CD4-positive, alpha-beta memory T cell (primary cell): ENCODE results near the gene MRGPRG. TPM values are rescaled to one million over a fixed set of nuclear protein-coding genes. Genes with fewer than 3 reads are reported as not detected.
"Not testable (repeated sequence)": the region's sequence is repeated elsewhere in the genome, so short reads cannot be mapped to it uniquely, and the experiment has no call there.

Experiments used
- CTCF ChIA-PET: fragments of 350-600 bp; sonication (Branson Sonifier 250); formaldehyde crosslinking; loops from one replicate; lab custom pipeline; 2021; ENCODE audit warnings: inconsistent platforms; ENCODE audit not compliant: partially characterized antibody; lab: Charles Lee
- POLR2A ChIA-PET: fragments of 350-600 bp; sonication (Branson Sonifier 250); formaldehyde crosslinking; loops from one replicate; lab custom pipeline; 2021; ENCODE audit not compliant: partially characterized antibody; lab: Charles Lee
- DNase-seq, 5 donors: peaks; one replicate each; pipeline versions ENCODE4 v3.0.0 to v3.0.0-alpha.2; 2020 to 2022; ENCODE audit warnings: mixed read lengths in 1 of 5
- H3K27ac ChIP-seq: one replicate; pipeline ENCODE4 v1.7.0; 2013; ENCODE audit warnings: low read depth, low read length
- H3K27me3 ChIP-seq: 2 replicates; pipeline ENCODE4 v1.7.0; 2013; ENCODE audit warnings: mild to moderate bottlenecking, low read length, moderate library complexity; ENCODE audit not compliant: insufficient read depth
- H3K36me3 ChIP-seq: 2 replicates; pipeline ENCODE4 v1.7.0; 2013; ENCODE audit warnings: mild to moderate bottlenecking, low read length, moderate library complexity; ENCODE audit not compliant: insufficient read depth
- H3K4me1 ChIP-seq: 2 replicates; pipeline ENCODE4 v1.7.0; 2013; ENCODE audit warnings: mild to moderate bottlenecking, low read length, moderate library complexity; ENCODE audit not compliant: insufficient read depth
- H3K4me3 ChIP-seq, 2 donors: one replicate each; pipeline ENCODE4 v1.7.0; 2013; ENCODE audit warnings: low read length in 2 of 2, mild to moderate bottlenecking in 1 of 2
- H3K9me3 ChIP-seq, 2 donors: one replicate each; pipeline ENCODE4 v1.7.0; 2013; ENCODE audit warnings: low read length in 2 of 2, control low read depth in 1 of 2; ENCODE audit not compliant: control insufficient read depth in 1 of 2
- H3K27ac Mint-ChIP-seq, 7 donors: one replicate each; pipeline ENCODE4 v1.8.0; 2020 to 2021; ENCODE audit warnings: mixed read lengths in 7 of 7, mild to moderate bottlenecking in 6 of 7, inconsistent platforms in 3 of 7, moderate library complexity in 3 of 7
- H3K27me3 Mint-ChIP-seq, 2 donors: one replicate each; pipeline ENCODE4 v1.8.0; 2020 to 2021; ENCODE audit warnings: mixed read lengths in 2 of 2
- H3K36me3 Mint-ChIP-seq, 2 donors: one replicate each; pipeline ENCODE4 v1.8.0; 2020 to 2021; ENCODE audit warnings: mixed read lengths in 2 of 2, inconsistent platforms in 1 of 2, mild to moderate bottlenecking in 1 of 2
- H3K4me1 Mint-ChIP-seq, 4 donors: one replicate each; pipeline ENCODE4 v1.8.0; 2020 to 2021; ENCODE audit warnings: mixed read lengths in 4 of 4, mild to moderate bottlenecking in 1 of 4
- H3K4me3 Mint-ChIP-seq, 8 donors: one replicate each; pipeline ENCODE4 v1.8.0; 2020 to 2021; ENCODE audit warnings: mixed read lengths in 8 of 8, mild to moderate bottlenecking in 7 of 8, moderate library complexity in 6 of 8, inconsistent platforms in 3 of 8
- H3K9me3 Mint-ChIP-seq, 8 donors: one replicate each; pipeline ENCODE4 v1.8.0; 2020 to 2021; ENCODE audit warnings: mixed read lengths in 8 of 8, mild to moderate bottlenecking in 5 of 8, inconsistent platforms in 3 of 8, moderate library complexity in 1 of 8
- intact Hi-C: fragments of 100-400 bp; cut with micrococcal nuclease; formaldehyde crosslinking; loops from one replicate; pipeline ENCODE4 v1.15.1; 2023
- polyA plus RNA-seq, 2 donors: library from polyadenylated mRNA; unstranded; fragments of 300-500 nt; fragmentation: Illumina TruSeq; gene quantifications; one replicate each; pipeline ENCODE4 v1.2.3, GENCODE V29; 2021
- total RNA-seq, 2 experiments: library from RNA; stranded (reverse); gene quantifications; one replicate each; pipeline ENCODE4 v1.2.3, GENCODE V29; 2021

MRGPRG gene
- total RNA-seq, result not detected
- not detected for polyA plus RNA-seq

DNA sequence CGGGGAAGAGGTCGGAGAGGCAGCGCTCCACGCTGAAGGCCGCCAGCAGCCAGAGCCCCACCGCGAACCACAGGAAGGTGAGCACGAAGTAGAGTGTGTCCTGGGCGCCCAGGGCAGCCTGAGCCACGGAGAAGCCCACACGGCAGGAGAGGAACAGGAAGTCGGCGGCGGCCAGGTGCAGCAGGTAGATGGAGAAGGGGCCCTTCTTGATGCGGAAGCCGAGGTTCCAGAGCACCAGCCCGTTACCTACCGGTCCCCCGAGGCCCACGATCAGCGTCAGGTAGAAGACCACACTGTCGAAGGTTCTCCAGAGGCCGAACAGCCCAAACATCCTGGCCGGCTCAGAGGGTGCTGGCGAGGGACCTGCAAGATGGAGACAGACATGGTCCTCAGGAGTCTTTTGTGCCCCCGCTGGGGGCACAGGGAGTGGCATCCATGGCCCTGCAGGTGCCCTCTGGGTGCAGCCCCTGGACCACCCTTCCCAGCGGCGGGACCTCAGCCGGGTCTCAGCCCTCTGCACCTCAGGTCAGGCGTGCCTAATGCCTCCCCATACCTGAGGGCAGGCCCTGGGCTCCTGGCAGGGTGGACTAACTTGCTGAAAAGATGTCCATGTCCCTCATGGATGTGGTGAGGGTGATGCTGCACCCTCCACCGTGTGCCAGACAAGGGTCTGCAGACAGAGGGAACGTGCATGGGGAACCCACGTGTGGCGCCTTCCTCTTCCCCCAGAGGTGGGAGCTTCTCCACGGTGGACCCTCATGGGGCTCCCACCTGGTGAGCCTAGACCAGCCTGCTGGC, at the start of gene MRGPRG:
Gene MRGPRG, minus strand, starts transcription at position 331 of the 798 bp plus-strand sequence. Its CDS starts 0 bp downstream, at position 331.
- Histone ChIP-seq H3K27ac (no peak within 1 kb of the TSS), H3K27me3 (no peaks in the 10 kb centered on the region), H3K4me1 (no peaks in the 10 kb centered on the region), H3K36me3 (no peaks in the 10 kb centered on the region), H3K4me3 (no peak within 1 kb of the TSS), H3K9me3 (no peaks in the 10 kb centered on the region)
- no peaks in the 10 kb centered on the region for H3K36me3 Mint-ChIP-seq
- ChIA-PET CTCF (no interaction called here), POLR2A (no interaction called here)
- no peak for DNase-seq
- peaks cover 2 to 14% (median 4%) of the 10 kb centered on the region in 4 donors for H3K4me1 Mint-ChIP-seq
- no peaks in the 10 kb centered on the region for H3K9me3 Mint-ChIP-seq
- no peak within 1 kb of the TSS for H3K27ac Mint-ChIP-seq
- intact Hi-C loops, result no loop called here
- H3K4me3 Mint-ChIP-seq, result no peak within 1 kb of the TSS
- H3K27me3 Mint-ChIP-seq, result peaks cover 8 to 21% of the 10 kb centered on the region in 2 donors

DNA sequence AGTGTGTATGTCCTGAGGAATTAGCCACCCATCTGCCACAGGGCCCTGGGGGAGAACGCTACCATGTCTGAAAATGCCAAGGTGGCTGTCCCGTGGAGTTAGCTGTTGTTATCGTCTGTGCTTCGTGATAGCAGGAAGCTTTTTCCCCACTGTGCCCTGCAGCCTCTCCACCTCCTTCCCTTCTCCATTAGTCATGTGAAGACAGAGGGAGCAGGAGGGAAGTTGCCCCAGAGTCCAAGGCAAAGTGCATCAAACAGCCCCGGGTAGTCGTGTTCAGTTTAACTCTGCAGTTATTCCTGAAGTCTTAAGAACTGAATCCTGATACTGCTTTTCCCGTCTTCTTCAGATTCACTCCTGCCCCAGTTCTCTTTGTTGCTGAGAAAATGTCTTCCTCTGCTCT, 43.9 kb upstream of the MRGPRG start:
- H3K27me3 ChIP-seq, POLR2A ChIA-PET, H3K27ac ChIP-seq, DNase-seq, H3K36me3 Mint-ChIP-seq, H3K4me1 Mint-ChIP-seq, H3K9me3 ChIP-seq, H3K36me3 ChIP-seq, H3K9me3 Mint-ChIP-seq, intact Hi-C loops, CTCF ChIA-PET, H3K4me1 ChIP-seq, H3K27me3 Mint-ChIP-seq, H3K27ac Mint-ChIP-seq, H3K4me3 ChIP-seq, H3K4me3 Mint-ChIP-seq: not testable (repeated sequence)

DNA sequence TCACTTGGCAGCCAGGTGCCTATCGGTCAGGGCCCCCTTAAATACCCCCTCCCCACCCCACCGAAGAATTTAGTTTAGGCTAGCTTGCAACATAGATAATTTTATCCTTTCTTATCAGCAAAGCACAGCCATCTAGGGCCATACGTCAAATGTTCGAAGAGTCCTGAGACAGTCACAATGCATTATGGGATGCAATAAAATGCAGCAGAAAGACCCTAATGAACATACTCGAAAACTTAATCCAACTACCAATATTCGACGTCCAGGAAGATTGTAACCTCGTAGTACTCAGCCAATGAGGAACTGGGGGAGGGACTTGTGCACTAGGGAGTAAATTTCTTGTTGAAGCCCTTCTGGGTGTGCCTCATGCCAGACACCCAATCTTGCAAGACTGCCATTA, 43.2 kb upstream of the MRGPRG start:
- H3K4me3 Mint-ChIP-seq, H3K4me1 ChIP-seq, H3K9me3 ChIP-seq, POLR2A ChIA-PET, H3K9me3 Mint-ChIP-seq, DNase-seq, intact Hi-C loops, H3K36me3 Mint-ChIP-seq, H3K27ac ChIP-seq, CTCF ChIA-PET, H3K27me3 ChIP-seq, H3K27ac Mint-ChIP-seq, H3K27me3 Mint-ChIP-seq, H3K36me3 ChIP-seq, H3K4me1 Mint-ChIP-seq, H3K4me3 ChIP-seq: not testable (repeated sequence)

DNA sequence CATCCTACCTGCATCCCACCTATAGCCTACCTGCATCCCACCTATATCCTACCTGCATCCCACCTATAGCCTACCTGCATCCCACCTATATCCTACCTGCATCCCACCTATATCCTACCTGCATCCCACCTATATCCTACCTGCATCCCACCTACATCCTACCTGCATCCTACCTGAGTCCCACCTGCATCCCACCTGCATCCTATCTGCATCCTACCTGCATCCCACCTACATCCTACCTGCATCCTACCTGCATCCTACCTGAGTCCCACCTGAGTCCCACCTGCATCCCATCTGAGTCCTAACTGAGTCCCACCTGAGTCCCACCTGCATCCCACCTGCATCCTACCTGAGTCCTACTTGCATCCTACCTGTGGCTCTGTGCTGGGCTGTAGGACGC, 38.9 kb upstream of the MRGPRG start:
- H3K27ac ChIP-seq, H3K9me3 ChIP-seq, H3K4me1 ChIP-seq, H3K9me3 Mint-ChIP-seq, H3K27ac Mint-ChIP-seq, H3K36me3 ChIP-seq, H3K4me3 ChIP-seq, H3K27me3 ChIP-seq, intact Hi-C loops, DNase-seq, H3K36me3 Mint-ChIP-seq, CTCF ChIA-PET, H3K4me1 Mint-ChIP-seq, POLR2A ChIA-PET, H3K4me3 Mint-ChIP-seq, H3K27me3 Mint-ChIP-seq: not testable (repeated sequence)

- H3K4me3 Mint-ChIP-seq, intact Hi-C loops, H3K27ac ChIP-seq, CTCF ChIA-PET, H3K36me3 Mint-ChIP-seq, H3K4me3 ChIP-seq, H3K4me1 ChIP-seq, DNase-seq, POLR2A ChIA-PET, H3K27ac Mint-ChIP-seq, H3K27me3 Mint-ChIP-seq, H3K4me1 Mint-ChIP-seq, H3K9me3 Mint-ChIP-seq, H3K9me3 ChIP-seq, H3K36me3 ChIP-seq, H3K27me3 ChIP-seq: not testable (repeated sequence)
Observed at GRCh38 chr11:3255241-3255640, 36.6 kb upstream of the MRGPRG start.

- H3K27ac Mint-ChIP-seq, CTCF ChIA-PET: not testable (repeated sequence)
Observed at GRCh38 chr11:3254773-3255172, 36.2 kb upstream of the MRGPRG start.

GRCh38 chr11:3245071-3245470, 26.5 kb upstream of the MRGPRG start:
- no peaks in the 10 kb centered on the region for H3K9me3 Mint-ChIP-seq

More at GRCh38 chr11:3254773-3255172, 36.2 kb upstream of the MRGPRG start:
- DNase-seq, POLR2A ChIA-PET, H3K4me3 ChIP-seq, H3K36me3 ChIP-seq, H3K4me3 Mint-ChIP-seq, H3K4me1 ChIP-seq, H3K4me1 Mint-ChIP-seq, H3K27me3 Mint-ChIP-seq, intact Hi-C loops, H3K27me3 ChIP-seq, H3K9me3 ChIP-seq, H3K36me3 Mint-ChIP-seq, H3K27ac ChIP-seq, H3K9me3 Mint-ChIP-seq: not testable (repeated sequence)

More at GRCh38 chr11:3245071-3245470, 26.5 kb upstream of the MRGPRG start:
- intact Hi-C loops, result no loop called here
- no peak overlapping the region for H3K27ac Mint-ChIP-seq
- Histone ChIP-seq H3K36me3 (no peaks in the 10 kb centered on the region), H3K4me3 (no peak overlapping the region), H3K27me3 (no peaks in the 10 kb centered on the region), H3K4me1 (no peaks in the 10 kb centered on the region), H3K27ac (no peak overlapping the region), H3K9me3 (no peaks in the 10 kb centered on the region)
- peaks cover 7 to 8% of the 10 kb centered on the region in 2 donors for H3K27me3 Mint-ChIP-seq
- no peak for DNase-seq
- ChIA-PET CTCF (no interaction called here), POLR2A (no interaction called here)
- no peaks in the 10 kb centered on the region for H3K36me3 Mint-ChIP-seq
- no peaks in the 10 kb centered on the region for H3K4me1 Mint-ChIP-seq
- no peak overlapping the region for H3K4me3 Mint-ChIP-seq
